ENCODE results near the gene ITIH2.
"Not testable (repeated sequence)": the region's sequence is repeated elsewhere in the genome, so short reads cannot be mapped to it uniquely, and the experiment has no call there.

Gene ITIH2

GRCh38 chr10:7703140-7703539, at the start of gene ITIH2:
Gene ITIH2, plus strand, starts transcription at chr10:7703316. Its CDS starts 119 bp downstream, at chr10:7703435.
- in situ Hi-C loops (cut with MboI; ENCODE audit: low sequenced_read_pairs): no loop called here

GRCh38 chr10:7657079-7657478, 46.0 kb upstream of the ITIH2 start:
- in situ Hi-C loops (cut with MboI; ENCODE audit: low sequenced_read_pairs): not testable (repeated sequence)

- in situ Hi-C loops (cut with MboI; ENCODE audit: low sequenced_read_pairs): no loop called here
Observed at GRCh38 chr10:7657552-7657951, 45.6 kb upstream of the ITIH2 start.

- in situ Hi-C loops (cut with MboI; ENCODE audit: low sequenced_read_pairs): no loop called here
Observed at GRCh38 chr10:7659560-7659959, 43.6 kb upstream of the ITIH2 start.

- in situ Hi-C loops (cut with MboI; ENCODE audit: low sequenced_read_pairs): no loop called here
Observed at GRCh38 chr10:7662522-7662921, 40.6 kb upstream of the ITIH2 start.

- in situ Hi-C loops (cut with MboI; ENCODE audit: low sequenced_read_pairs): no loop called here
Observed at GRCh38 chr10:7664707-7665106, 38.4 kb upstream of the ITIH2 start.

GRCh38 chr10:7665767-7666166, 37.3 kb upstream of the ITIH2 start:
- in situ Hi-C loops (cut with MboI; ENCODE audit: low sequenced_read_pairs): no loop called here

- in situ Hi-C loops (cut with MboI; ENCODE audit: low sequenced_read_pairs): no loop called here
Observed at GRCh38 chr10:7666253-7667023, 36.7 kb upstream of the ITIH2 start, which contains the start of gene ITIH5. Gene ITIH5, minus strand, starts transcription at chr10:7666966. Its CDS starts 74 bp downstream, at chr10:7666892.

- in situ Hi-C loops (cut with MboI; ENCODE audit: low sequenced_read_pairs): no loop called here
Observed at GRCh38 chr10:7667262-7668141, 35.6 kb upstream of the ITIH2 start.

- in situ Hi-C loops (cut with MboI; ENCODE audit: low sequenced_read_pairs): no loop called here
Observed at GRCh38 chr10:7670157-7670556, 33.0 kb upstream of the ITIH2 start.

- in situ Hi-C loops (cut with MboI; ENCODE audit: low sequenced_read_pairs): no loop called here
Observed at GRCh38 chr10:7672341-7673134, 30.6 kb upstream of the ITIH2 start.

GRCh38 chr10:7679256-7679655, 23.9 kb upstream of the ITIH2 start:
- in situ Hi-C loops (cut with MboI; ENCODE audit: low sequenced_read_pairs): no loop called here

- in situ Hi-C loops (cut with MboI; ENCODE audit: low sequenced_read_pairs): not testable (repeated sequence)
Observed at GRCh38 chr10:7680078-7680477, 23.0 kb upstream of the ITIH2 start.

GRCh38 chr10:7686351-7687171, 16.6 kb upstream of the ITIH2 start:
- in situ Hi-C loops (cut with MboI; ENCODE audit: low sequenced_read_pairs): no loop called here

- in situ Hi-C loops (cut with MboI; ENCODE audit: low sequenced_read_pairs): no loop called here
Observed at GRCh38 chr10:7687228-7687907, 15.7 kb upstream of the ITIH2 start.

- in situ Hi-C loops (cut with MboI; ENCODE audit: low sequenced_read_pairs): no loop called here
Observed at GRCh38 chr10:7689591-7689990, 13.5 kb upstream of the ITIH2 start.

- in situ Hi-C loops (cut with MboI; ENCODE audit: low sequenced_read_pairs): not testable (repeated sequence)
Observed at GRCh38 chr10:7690885-7691597, 12.1 kb upstream of the ITIH2 start.

- in situ Hi-C loops (cut with MboI; ENCODE audit: low sequenced_read_pairs): not testable (repeated sequence)
Observed at GRCh38 chr10:7692368-7692767, 10.7 kb upstream of the ITIH2 start.

- in situ Hi-C loops (cut with MboI; ENCODE audit: low sequenced_read_pairs): not testable (repeated sequence)
Observed at GRCh38 chr10:7693194-7693593, 9.9 kb upstream of the ITIH2 start.

Measured in HL-60/S4 treated with retinoic acid at 250 ng/mL for 4 days and 3 days (cell line).